ENCODE measurements around the gene ARHGEF6.
"Not testable (repeated sequence)": the region's sequence is repeated elsewhere in the genome, so short reads cannot be mapped to it uniquely, and the experiment has no call there.

The ARHGEF6 gene

GRCh38 chrX:136780763-136781162 is at the start of gene ARHGEF6:
TSS of gene ARHGEF6 (minus strand) at chrX:136780932. CDS start at chrX:136780882, 50 bp downstream.
- DNase-seq (ENCODE audit: low read depth, low spot score): no peak

- DNase-seq (ENCODE audit: low read depth, low spot score): no peak
Observed at GRCh38 chrX:136829413-136829812, 48.7 kb upstream of the ARHGEF6 start.

GRCh38 chrX:136828830-136829229 is 48.1 kb upstream of the ARHGEF6 start:
- no peak for DNase-seq (ENCODE audit: low read depth, low spot score)

GRCh38 chrX:136827026-136827425 is 46.3 kb upstream of the ARHGEF6 start:
- DNase-seq (ENCODE audit: low read depth, low spot score): no peak

GRCh38 chrX:136825771-136826170 is 45.0 kb upstream of the ARHGEF6 start:
- DNase-seq (ENCODE audit: low read depth, low spot score): no peak

- no peak for DNase-seq (ENCODE audit: low read depth, low spot score)
Observed at GRCh38 chrX:136823175-136823574, 42.4 kb upstream of the ARHGEF6 start.

- DNase-seq (ENCODE audit: low read depth, low spot score): no peak
Observed at GRCh38 chrX:136822337-136823095, 41.8 kb upstream of the ARHGEF6 start.

- DNase-seq (ENCODE audit: low read depth, low spot score): not testable (repeated sequence)
Observed at GRCh38 chrX:136819756-136820155, 39.0 kb upstream of the ARHGEF6 start.

- DNase-seq (ENCODE audit: low read depth, low spot score): no peak
Observed at GRCh38 chrX:136819031-136819703, 38.4 kb upstream of the ARHGEF6 start.

GRCh38 chrX:136816975-136817374 is 36.2 kb upstream of the ARHGEF6 start:
- no peak for DNase-seq (ENCODE audit: low read depth, low spot score)

GRCh38 chrX:136814847-136815750 is 34.4 kb upstream of the ARHGEF6 start:
- DNase-seq (ENCODE audit: low read depth, low spot score): no peak

GRCh38 chrX:136812286-136812685 is 31.6 kb upstream of the ARHGEF6 start:
- DNase-seq (ENCODE audit: low read depth, low spot score): no peak

- DNase-seq (ENCODE audit: low read depth, low spot score): no peak
Observed at GRCh38 chrX:136810493-136810892, 29.8 kb upstream of the ARHGEF6 start.

- DNase-seq (ENCODE audit: low read depth, low spot score): no peak
Observed at GRCh38 chrX:136806891-136807410, 26.2 kb upstream of the ARHGEF6 start.

GRCh38 chrX:136802515-136802914 is 21.8 kb upstream of the ARHGEF6 start:
- no peak for DNase-seq (ENCODE audit: low read depth, low spot score)

GRCh38 chrX:136797787-136798186 is 17.1 kb upstream of the ARHGEF6 start:
- DNase-seq (ENCODE audit: low read depth, low spot score): no peak

- not testable (repeated sequence) for DNase-seq (ENCODE audit: low read depth, low spot score)
Observed at GRCh38 chrX:136795132-136795531, 14.4 kb upstream of the ARHGEF6 start.

- not testable (repeated sequence) for DNase-seq (ENCODE audit: low read depth, low spot score)
Observed at GRCh38 chrX:136794660-136795059, 13.9 kb upstream of the ARHGEF6 start.

- DNase-seq (ENCODE audit: low read depth, low spot score): no peak
Observed at GRCh38 chrX:136794080-136794479, 13.3 kb upstream of the ARHGEF6 start.

- DNase-seq (ENCODE audit: low read depth, low spot score): no peak
Observed at GRCh38 chrX:136789856-136790255, 9.1 kb upstream of the ARHGEF6 start.

- DNase-seq (ENCODE audit: low read depth, low spot score): no peak
Observed at GRCh38 chrX:136784231-136784630, 3.5 kb upstream of the ARHGEF6 start.

- no peak for DNase-seq (ENCODE audit: low read depth, low spot score)
Observed at GRCh38 chrX:136783159-136783558, 2.4 kb upstream of the ARHGEF6 start.
